ENCODE results near the gene NUP107. TPM values are rescaled to one million over a fixed set of nuclear protein-coding genes. Genes with fewer than 3 reads are reported as not detected.

Gene NUP107
- total and polyA plus RNA-seq, 9 donors, result 18.4 to 56.6 (median 45.3) TPM

GRCh38 chr12:68788554-68789143 lies 101.9 kb downstream of the NUP107 start:
- H3K27ac ChIP-seq, result no peak overlapping the region
- H3K36me3 ChIP-seq, result no peaks in the 10 kb centered on the region
- H3K27me3 ChIP-seq, result no peaks in the 10 kb centered on the region
- no peak for TF ChIP-seq EP300 (IDR thresholded peaks at IDR 0.05)
- no peak for TF ChIP-seq POLR2A (IDR thresholded peaks at IDR 0.05)
- TF ChIP-seq CTCF (IDR thresholded peaks at IDR 0.05), result no peak
- intact Hi-C loops (cut with DNase I), result no loop called here
- 87 to 98% (median 97%) methylated on average over 3 of the region's 3 CpGs for WGBS, 3 donors
- no peaks in the 10 kb centered on the region for H3K9me3 ChIP-seq
- no peak overlapping the region for H3K4me3 ChIP-seq
- peaks cover 2% of the 10 kb centered on the region for H3K4me1 ChIP-seq (ENCODE audit: insufficient read depth)
- no peak for DNase-seq

- intact Hi-C loops (cut with DNase I), result no loop called here
- H3K27ac ChIP-seq, result no peak overlapping the region
- DNase-seq, result no peak
- no peak overlapping the region for H3K4me3 ChIP-seq
- no peaks in the 10 kb centered on the region for H3K27me3 ChIP-seq
- no peaks in the 10 kb centered on the region for H3K36me3 ChIP-seq
- H3K9me3 ChIP-seq, result no peaks in the 10 kb centered on the region
- 93 to 94% (median 94%) methylated on average over 14 of the region's 14 CpGs for WGBS, 3 donors
- no peak for TF ChIP-seq CTCF (IDR thresholded peaks at IDR 0.05)
- TF ChIP-seq EP300 (IDR thresholded peaks at IDR 0.05), result no peak
- no peak for TF ChIP-seq POLR2A (IDR thresholded peaks at IDR 0.05)
- H3K4me1 ChIP-seq (ENCODE audit: insufficient read depth), result peaks cover 2% of the 10 kb centered on the region
Measured at GRCh38 chr12:68789144-68789878, 102.5 kb downstream of the NUP107 start.

GRCh38 chr12:68790081-68790951 lies 103.5 kb downstream of the NUP107 start:
- H3K4me3 ChIP-seq, result no peak overlapping the region
- WGBS, 3 donors, result 93 to 95% (median 94%) methylated on average over 13 of the region's 13 CpGs
- H3K4me1 ChIP-seq (ENCODE audit: insufficient read depth), result peaks cover 2% of the 10 kb centered on the region
- H3K27me3 ChIP-seq, result no peaks in the 10 kb centered on the region
- intact Hi-C loops (cut with DNase I), result no loop called here
- no peaks in the 10 kb centered on the region for H3K9me3 ChIP-seq
- no peaks in the 10 kb centered on the region for H3K36me3 ChIP-seq
- no peak overlapping the region for H3K27ac ChIP-seq
- no peak for TF ChIP-seq EP300 (IDR thresholded peaks at IDR 0.05)
- no peak for TF ChIP-seq CTCF (IDR thresholded peaks at IDR 0.05)
- no peak for TF ChIP-seq POLR2A (IDR thresholded peaks at IDR 0.05)
- DNase-seq, result no peak

GRCh38 chr12:68790952-68791234 lies 104.1 kb downstream of the NUP107 start:
- intact Hi-C loops (cut with DNase I), result no loop called here
- Histone ChIP-seq H3K27me3 (no peaks in the 10 kb centered on the region), H3K36me3 (no peaks in the 10 kb centered on the region), H3K9me3 (no peaks in the 10 kb centered on the region), H3K4me3 (no peak overlapping the region), H3K27ac (no peak overlapping the region), H3K4me1 (ENCODE audit: insufficient read depth) (peaks cover under 1% of the 10 kb centered on the region)
- no peak for TF ChIP-seq EP300 (IDR thresholded peaks at IDR 0.05)
- no peak for TF ChIP-seq CTCF (IDR thresholded peaks at IDR 0.05)
- TF ChIP-seq POLR2A (IDR thresholded peaks at IDR 0.05), result no peak
- WGBS, 3 donors, result 63 to 67% (median 65%) methylated on average over 3 of the region's 3 CpGs
- no peak for DNase-seq

Data from ovary (tissue), 9 donors.